ENCODE results near the gene ARSI.

The ARSI gene

DNA sequence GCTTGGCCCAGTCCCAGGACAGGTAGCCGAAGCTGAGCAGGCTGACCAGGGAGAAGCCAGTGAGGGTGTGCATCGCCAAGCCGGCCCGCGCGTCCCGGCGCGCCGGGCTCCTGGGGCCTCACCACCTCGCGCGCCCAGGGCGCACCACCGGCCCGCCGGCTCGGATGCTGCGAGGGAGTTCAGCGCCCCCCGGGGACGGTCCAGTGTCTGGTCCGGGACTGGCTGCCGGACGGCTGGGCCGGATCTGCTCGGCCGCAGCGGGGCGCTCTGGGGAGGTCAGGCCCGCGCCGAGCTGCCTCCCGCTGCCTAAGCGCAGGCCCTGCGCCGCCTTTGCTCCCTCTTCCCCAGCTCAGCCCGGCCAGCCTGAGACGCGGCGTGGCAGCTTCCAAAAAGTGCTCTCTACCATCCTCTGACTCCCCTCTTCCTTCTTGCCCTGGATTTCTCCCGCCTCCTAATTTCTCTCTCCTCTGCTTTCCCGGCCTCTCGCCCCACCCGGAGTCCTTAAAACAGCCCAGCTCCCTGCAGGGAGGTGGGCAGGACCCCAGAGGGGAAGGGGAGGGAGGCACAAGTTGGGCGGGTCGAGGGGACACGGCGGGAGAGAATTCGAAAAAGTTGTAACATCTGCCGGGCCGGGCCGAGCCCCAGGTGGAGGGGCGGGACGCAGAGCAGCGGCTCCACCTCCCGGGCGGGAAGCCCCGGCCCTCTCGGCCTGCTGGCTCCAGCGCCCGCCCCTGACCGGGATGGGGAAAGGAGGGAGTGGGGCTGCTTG lies at the start of gene ARSI:
TSS of gene ARSI (minus strand) at position 605 of the 769 bp plus-strand sequence. CDS start at position 73, 532 bp downstream.
- no peaks in the 10 kb centered on the region for H3K9me2 ChIP-seq (replicated peaks; ENCODE audit: control insufficient read depth, low read length)
- no peaks in the 10 kb centered on the region for H3K36me3 ChIP-seq (ENCODE audit: control insufficient read depth, low read length)
- H3K27me3 ChIP-seq (ENCODE audit: control insufficient read depth, low read length), result peaks cover 17% of the 10 kb centered on the region; the same call in 1 of the 2 replicates
- H4K20me1 ChIP-seq (ENCODE audit: control insufficient read depth, insufficient read depth, low read depth, low read length), result no peaks in the 10 kb centered on the region
- H3K4me3 ChIP-seq (ENCODE audit: low read length), result no peak within 1 kb of the TSS
- no peaks in the 10 kb centered on the region for H3K9me3 ChIP-seq (ENCODE audit: control insufficient read depth, insufficient read depth, low read length)
- H3F3A ChIP-seq (ENCODE audit: control insufficient read depth, insufficient read depth), result no peaks in the 10 kb centered on the region
- H3K4me2 ChIP-seq (ENCODE audit: low read length), result no peak within 1 kb of the TSS
- H3K4me1 ChIP-seq (ENCODE audit: control insufficient read depth, low read length), result no peaks in the 10 kb centered on the region
- no peak for TF ChIP-seq EZH2phosphoT487 (IDR thresholded peaks at IDR 0.05; ENCODE audit: borderline replicate concordance, low read length)
- TF ChIP-seq, protein P1, sequence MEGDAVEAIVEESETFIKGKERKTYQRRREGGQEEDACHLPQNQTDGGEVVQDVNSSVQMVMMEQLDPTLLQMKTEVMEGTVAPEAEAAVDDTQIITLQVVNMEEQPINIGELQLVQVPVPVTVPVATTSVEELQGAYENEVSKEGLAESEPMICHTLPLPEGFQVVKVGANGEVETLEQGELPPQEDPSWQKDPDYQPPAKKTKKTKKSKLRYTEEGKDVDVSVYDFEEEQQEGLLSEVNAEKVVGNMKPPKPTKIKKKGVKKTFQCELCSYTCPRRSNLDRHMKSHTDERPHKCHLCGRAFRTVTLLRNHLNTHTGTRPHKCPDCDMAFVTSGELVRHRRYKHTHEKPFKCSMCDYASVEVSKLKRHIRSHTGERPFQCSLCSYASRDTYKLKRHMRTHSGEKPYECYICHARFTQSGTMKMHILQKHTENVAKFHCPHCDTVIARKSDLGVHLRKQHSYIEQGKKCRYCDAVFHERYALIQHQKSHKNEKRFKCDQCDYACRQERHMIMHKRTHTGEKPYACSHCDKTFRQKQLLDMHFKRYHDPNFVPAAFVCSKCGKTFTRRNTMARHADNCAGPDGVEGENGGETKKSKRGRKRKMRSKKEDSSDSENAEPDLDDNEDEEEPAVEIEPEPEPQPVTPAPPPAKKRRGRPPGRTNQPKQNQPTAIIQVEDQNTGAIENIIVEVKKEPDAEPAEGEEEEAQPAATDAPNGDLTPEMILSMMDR (IDR thresholded peaks at IDR 0.05; ENCODE audit: low read depth, low read length, poor library complexity, severe bottlenecking), result no peak
- H3K27ac ChIP-seq (ENCODE audit: low read depth, low read length), result no peak within 1 kb of the TSS
- no peaks in the 10 kb centered on the region for H3K79me2 ChIP-seq (ENCODE audit: control insufficient read depth, low read length)

DNA sequence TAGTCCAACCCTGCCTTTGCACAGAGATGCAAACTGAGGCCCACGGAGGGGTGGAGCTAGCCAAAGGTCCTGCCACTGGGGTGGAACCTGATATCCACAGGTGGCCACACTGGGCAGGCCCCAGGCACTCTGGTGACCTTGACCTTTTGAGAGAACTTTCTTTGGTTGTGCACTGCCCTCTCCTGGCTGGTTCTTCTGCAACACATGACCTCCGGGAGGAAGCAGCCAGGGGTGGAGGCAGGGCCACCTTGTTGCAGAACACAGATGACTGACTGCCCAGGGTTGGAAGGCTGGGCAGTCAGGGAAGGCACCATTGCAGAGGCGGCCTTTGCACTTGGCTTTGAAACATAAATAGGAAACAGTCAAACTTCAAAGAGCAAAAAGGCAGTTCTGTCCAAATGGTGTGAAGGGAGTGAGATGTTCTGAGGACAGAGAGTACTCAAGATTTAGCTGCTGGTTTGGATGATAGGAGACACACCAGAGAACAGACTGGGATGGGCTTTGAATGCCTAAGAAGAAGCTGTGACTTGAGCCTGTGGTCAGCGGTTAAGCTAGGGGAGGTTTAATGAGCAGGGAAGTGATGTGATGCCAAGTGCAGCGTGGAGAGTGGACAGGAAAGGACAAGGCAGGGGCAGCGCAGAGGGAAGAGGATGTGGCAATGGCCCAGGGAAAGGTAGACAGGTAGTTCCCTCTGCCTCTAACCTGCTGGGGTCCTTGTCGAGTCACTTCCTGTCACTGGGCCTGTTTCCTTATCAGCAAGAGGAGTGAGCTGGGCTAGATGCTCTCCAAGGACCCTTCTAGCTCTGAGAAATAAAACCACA lies 48.0 kb upstream of the ARSI start:
- no peaks in the 10 kb centered on the region for H3K27me3 ChIP-seq (ENCODE audit: control insufficient read depth, low read length)
- no peak overlapping the region for H3K27ac ChIP-seq (ENCODE audit: low read depth, low read length)
- H3F3A ChIP-seq (ENCODE audit: control insufficient read depth, insufficient read depth), result no peaks in the 10 kb centered on the region
- H3K36me3 ChIP-seq (ENCODE audit: control insufficient read depth, low read length), result no peaks in the 10 kb centered on the region
- peak overlapping the region; percentile 1; the same call in 1 of the 2 replicates for H3K4me2 ChIP-seq (ENCODE audit: low read length)
- H3K4me1 ChIP-seq (ENCODE audit: control insufficient read depth, low read length), result peaks cover 14% of the 10 kb centered on the region
- H3K9me3 ChIP-seq (ENCODE audit: control insufficient read depth, insufficient read depth, low read length), result no peaks in the 10 kb centered on the region
- no peaks in the 10 kb centered on the region for H3K79me2 ChIP-seq (ENCODE audit: control insufficient read depth, low read length)
- no peaks in the 10 kb centered on the region for H3K9me2 ChIP-seq (replicated peaks; ENCODE audit: control insufficient read depth, low read length)
- H3K4me3 ChIP-seq (ENCODE audit: low read length), result no peak overlapping the region
- no peaks in the 10 kb centered on the region for H4K20me1 ChIP-seq (ENCODE audit: control insufficient read depth, insufficient read depth, low read depth, low read length)
- no peak for TF ChIP-seq EZH2phosphoT487 (IDR thresholded peaks at IDR 0.05; ENCODE audit: borderline replicate concordance, low read length)
- TF ChIP-seq, protein P1 (IDR thresholded peaks at IDR 0.05; ENCODE audit: low read depth, low read length, poor library complexity, severe bottlenecking), result peak; percentile 77

DNA sequence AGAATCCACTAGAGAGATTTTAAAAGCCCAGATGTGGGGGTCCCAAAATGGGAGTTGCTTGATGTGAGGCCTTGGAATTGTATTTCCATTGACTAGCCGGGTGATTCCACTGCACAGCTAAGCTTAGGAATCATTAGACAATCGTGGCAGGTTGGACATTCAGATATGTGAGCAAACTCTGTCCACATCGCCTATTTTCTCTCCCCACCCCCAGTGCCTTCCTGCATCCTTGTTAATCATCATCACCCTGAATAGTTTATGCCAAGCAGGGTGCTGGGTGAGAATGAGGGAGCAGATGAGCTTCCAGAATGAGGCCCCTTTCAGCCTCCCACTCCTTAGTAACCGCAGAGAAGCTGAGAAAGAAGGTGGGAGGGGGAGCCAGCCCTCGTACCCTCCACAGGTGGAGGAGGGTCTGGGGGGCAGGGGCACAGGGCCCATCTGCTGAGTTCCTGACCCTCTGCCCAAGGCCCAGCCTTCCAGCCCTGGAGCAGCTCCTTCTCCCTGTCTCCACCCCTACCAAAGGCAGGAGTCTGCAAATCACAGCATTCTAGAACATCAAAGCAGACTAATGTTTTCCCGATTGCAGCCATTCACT lies 47.1 kb upstream of the ARSI start:
- Histone ChIP-seq H4K20me1 (ENCODE audit: control insufficient read depth, insufficient read depth, low read depth, low read length) (no peaks in the 10 kb centered on the region), H3K36me3 (ENCODE audit: control insufficient read depth, low read length) (no peaks in the 10 kb centered on the region), H3K27ac (ENCODE audit: low read depth, low read length) (no peak overlapping the region), H3K4me1 (ENCODE audit: control insufficient read depth, low read length) (peaks cover 14% of the 10 kb centered on the region), H3K9me2 (replicated peaks; ENCODE audit: control insufficient read depth, low read length) (no peaks in the 10 kb centered on the region), H3K4me3 (ENCODE audit: low read length) (no peak overlapping the region), H3K4me2 (ENCODE audit: low read length) (no peak overlapping the region), H3F3A (ENCODE audit: control insufficient read depth, insufficient read depth) (no peaks in the 10 kb centered on the region), H3K9me3 (ENCODE audit: control insufficient read depth, insufficient read depth, low read length) (no peaks in the 10 kb centered on the region), H3K27me3 (ENCODE audit: control insufficient read depth, low read length) (no peaks in the 10 kb centered on the region), H3K79me2 (ENCODE audit: control insufficient read depth, low read length) (no peaks in the 10 kb centered on the region)
- TF ChIP-seq, protein P1 (IDR thresholded peaks at IDR 0.05; ENCODE audit: low read depth, low read length, poor library complexity, severe bottlenecking), result no peak
- TF ChIP-seq EZH2phosphoT487 (IDR thresholded peaks at IDR 0.05; ENCODE audit: borderline replicate concordance, low read length), result no peak
